DND-41 (cell line): ENCODE results near the gene DUSP2.

Experiments used
- ATAC-seq: fragments of 200-7000 bp; cut with Tn5 transposase; 3 replicates; pipeline ENCODE4 v1.9.1; 2021; ENCODE audit warnings: low read depth; ENCODE audit not compliant: insufficient read depth
- DNase-seq: peaks from one replicate; pipeline ENCODE4 v3.0.0-alpha.2; 2020
- H2AFZ ChIP-seq: 2 replicates; pipeline ENCODE4 v1.6.0; 2012; ENCODE audit warnings: low read depth, low read length
- H3K27ac ChIP-seq: 2 replicates; pipeline ENCODE4 v1.5.1; 2012; ENCODE audit warnings: low read length, inconsistent platforms
- H3K27me3 ChIP-seq: fragments of 200-600 bp; sonication (generic); 2 replicates; pipeline ENCODE4 v1.6.0; 2012; ENCODE audit warnings: low read length, mild to moderate bottlenecking, inconsistent platforms; ENCODE audit not compliant: insufficient read depth, poor library complexity
- H3K36me3 ChIP-seq: 2 replicates; pipeline ENCODE4 v1.5.1; 2012; ENCODE audit warnings: low read length, inconsistent platforms; ENCODE audit not compliant: insufficient read depth
- H3K4me1 ChIP-seq: 2 replicates; pipeline ENCODE4 v1.5.1; 2012; ENCODE audit warnings: mild to moderate bottlenecking, low read length; ENCODE audit not compliant: insufficient read depth
- H3K4me2 ChIP-seq: 2 replicates; pipeline ENCODE4 v1.6.0; 2012; ENCODE audit warnings: mild to moderate bottlenecking, moderate library complexity, low read length, inconsistent platforms; ENCODE audit not compliant: insufficient read depth
- H3K4me3 ChIP-seq, 2 experiments: fragments of 200-600 bp in 1 of 2; shearing (Covaris generic) in 1 of 2; 2 replicates each; pipeline ENCODE4 v1.5.1; 2012 to 2016; ENCODE audit warnings: inconsistent platforms in 2 of 2, low read length in 2 of 2, mild to moderate bottlenecking in 2 of 2, low read depth in 1 of 2, moderate library complexity in 1 of 2
- H3K79me2 ChIP-seq: 2 replicates; pipeline ENCODE4 v1.6.0; 2012; ENCODE audit warnings: low read length, inconsistent platforms; ENCODE audit not compliant: insufficient read depth
- H3K9ac ChIP-seq: 2 replicates; pipeline ENCODE4 v1.6.0; 2012; ENCODE audit warnings: low read depth, mild to moderate bottlenecking, inconsistent platforms, low read length, moderate library complexity
- H3K9me3 ChIP-seq: 2 replicates; pipeline ENCODE4 v1.5.1; 2012; ENCODE audit warnings: low read length, moderate library complexity, mild to moderate bottlenecking, inconsistent platforms; ENCODE audit not compliant: insufficient read depth, severe bottlenecking
- H4K20me1 ChIP-seq: 2 replicates; pipeline ENCODE4 v1.6.0; 2012; ENCODE audit warnings: low read length; ENCODE audit not compliant: insufficient read depth
- EZH2 ChIP-seq: IDR thresholded peaks from 3 replicates; pipeline ENCODE4 v1.6.1; 2012; ENCODE audit warnings: borderline replicate concordance, low read depth, mild to moderate bottlenecking, moderate library complexity, low read length, inconsistent platforms; ENCODE audit not compliant: severe bottlenecking
- TF ChIP-seq, protein P1 (sequence below): IDR thresholded peaks from 2 replicates; pipeline ENCODE4 v1.5.1; 2012; ENCODE audit warnings: borderline replicate concordance, low read length, moderate library complexity, mild to moderate bottlenecking; ENCODE audit not compliant: poor library complexity, severe bottlenecking; ENCODE audit errors: extremely low read depth

The DUSP2 gene

DNA sequence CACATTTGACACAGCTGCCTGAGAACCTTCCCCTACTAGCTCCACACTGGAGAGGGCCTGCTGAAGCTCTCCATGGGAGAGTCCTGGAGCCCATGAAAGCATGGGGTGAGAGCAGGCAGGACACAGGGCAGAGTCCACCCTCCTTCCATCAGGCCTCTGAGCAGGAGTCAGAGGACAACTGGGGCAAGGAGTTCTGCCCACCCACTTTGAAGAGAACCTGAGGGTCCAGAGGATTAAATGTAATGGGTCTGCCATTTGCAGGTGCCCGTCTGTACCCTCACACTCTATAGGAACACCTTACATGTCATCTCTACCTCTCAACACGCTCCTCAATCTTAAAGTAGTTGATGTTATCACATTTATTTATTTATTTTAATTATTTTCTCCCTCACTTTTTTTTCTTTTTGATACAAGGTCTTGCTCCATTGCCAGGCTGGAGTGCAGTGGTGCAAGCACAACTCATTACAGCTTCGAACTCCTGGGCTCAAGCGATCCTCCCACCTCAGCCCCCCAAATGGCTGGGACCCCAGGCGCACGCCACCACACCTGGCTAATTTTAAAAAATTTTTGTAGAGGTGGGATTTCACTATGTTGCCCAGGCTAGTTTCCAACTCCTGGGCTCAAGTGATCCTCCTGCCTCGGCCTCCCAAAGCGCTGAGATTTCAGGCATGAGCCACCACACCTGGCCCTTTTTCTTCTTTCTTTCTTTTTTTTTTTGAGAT lies 39.1 kb downstream of the DUSP2 start:
- Histone ChIP-seq H3K9ac (no peak overlapping the region), H3K27ac (no peak overlapping the region), H3K36me3 (no peaks in the 10 kb centered on the region), H3K27me3 (no peaks in the 10 kb centered on the region), H4K20me1 (no peaks in the 10 kb centered on the region), H3K4me3 (no peak overlapping the region), H3K79me2 (no peaks in the 10 kb centered on the region), H3K4me2 (no peak overlapping the region), H2AFZ (no peak overlapping the region), H3K4me1 (peaks cover 5% of the 10 kb centered on the region), H3K9me3 (peaks cover 4% of the 10 kb centered on the region)
- TF ChIP-seq, protein P1, sequence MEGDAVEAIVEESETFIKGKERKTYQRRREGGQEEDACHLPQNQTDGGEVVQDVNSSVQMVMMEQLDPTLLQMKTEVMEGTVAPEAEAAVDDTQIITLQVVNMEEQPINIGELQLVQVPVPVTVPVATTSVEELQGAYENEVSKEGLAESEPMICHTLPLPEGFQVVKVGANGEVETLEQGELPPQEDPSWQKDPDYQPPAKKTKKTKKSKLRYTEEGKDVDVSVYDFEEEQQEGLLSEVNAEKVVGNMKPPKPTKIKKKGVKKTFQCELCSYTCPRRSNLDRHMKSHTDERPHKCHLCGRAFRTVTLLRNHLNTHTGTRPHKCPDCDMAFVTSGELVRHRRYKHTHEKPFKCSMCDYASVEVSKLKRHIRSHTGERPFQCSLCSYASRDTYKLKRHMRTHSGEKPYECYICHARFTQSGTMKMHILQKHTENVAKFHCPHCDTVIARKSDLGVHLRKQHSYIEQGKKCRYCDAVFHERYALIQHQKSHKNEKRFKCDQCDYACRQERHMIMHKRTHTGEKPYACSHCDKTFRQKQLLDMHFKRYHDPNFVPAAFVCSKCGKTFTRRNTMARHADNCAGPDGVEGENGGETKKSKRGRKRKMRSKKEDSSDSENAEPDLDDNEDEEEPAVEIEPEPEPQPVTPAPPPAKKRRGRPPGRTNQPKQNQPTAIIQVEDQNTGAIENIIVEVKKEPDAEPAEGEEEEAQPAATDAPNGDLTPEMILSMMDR: no peak
- TF ChIP-seq EZH2: no peak
- ATAC-seq (no peak), DNase-seq (no peak)

DNA sequence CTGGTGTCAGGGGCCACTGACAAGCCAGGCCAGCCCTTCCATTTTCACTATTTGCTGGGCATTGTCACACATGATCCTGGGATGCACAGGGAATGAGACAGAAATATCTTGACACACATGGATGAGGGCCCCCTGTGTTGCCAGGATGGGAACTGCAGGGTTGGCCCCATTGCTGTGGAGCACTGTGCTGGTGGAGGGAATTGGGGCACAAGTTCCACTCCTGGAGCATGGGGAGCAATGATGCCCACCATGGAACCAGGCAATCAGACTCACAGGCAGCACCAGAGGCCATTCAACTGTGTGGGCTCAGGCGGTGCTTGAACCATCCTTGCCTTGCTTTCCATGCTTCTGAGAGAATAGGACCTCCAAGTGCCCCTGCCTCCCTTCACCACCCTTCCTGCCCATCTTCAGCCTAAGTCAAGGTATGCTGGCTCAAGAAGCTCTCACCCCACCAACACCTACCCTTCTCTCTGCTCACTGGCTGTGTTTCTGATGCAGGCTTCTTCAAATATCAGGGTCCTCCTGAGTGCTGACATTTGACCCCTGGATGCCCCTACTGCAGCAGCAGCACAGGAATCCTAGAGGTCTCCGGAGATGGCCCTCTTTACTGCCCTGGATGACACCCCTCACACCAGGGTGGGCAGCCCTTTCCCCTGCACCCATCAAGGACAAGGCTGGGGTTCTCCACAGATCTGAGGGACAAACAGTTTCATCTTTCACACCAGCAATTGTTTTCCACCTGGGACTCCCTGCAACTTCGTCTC lies 39.9 kb downstream of the DUSP2 start:
- Histone ChIP-seq H3K9ac (no peak overlapping the region), H4K20me1 (no peaks in the 10 kb centered on the region), H2AFZ (no peak overlapping the region), H3K4me1 (peaks cover 8% of the 10 kb centered on the region), H3K4me2 (no peak overlapping the region), H3K4me3 (no peak overlapping the region), H3K36me3 (no peaks in the 10 kb centered on the region), H3K79me2 (no peaks in the 10 kb centered on the region), H3K27me3 (no peaks in the 10 kb centered on the region), H3K27ac (no peak overlapping the region), H3K9me3 (peaks cover 4% of the 10 kb centered on the region)
- ATAC-seq (no peak), DNase-seq (no peak)
- TF ChIP-seq, protein P1: no peak
- no peak for TF ChIP-seq EZH2

DNA sequence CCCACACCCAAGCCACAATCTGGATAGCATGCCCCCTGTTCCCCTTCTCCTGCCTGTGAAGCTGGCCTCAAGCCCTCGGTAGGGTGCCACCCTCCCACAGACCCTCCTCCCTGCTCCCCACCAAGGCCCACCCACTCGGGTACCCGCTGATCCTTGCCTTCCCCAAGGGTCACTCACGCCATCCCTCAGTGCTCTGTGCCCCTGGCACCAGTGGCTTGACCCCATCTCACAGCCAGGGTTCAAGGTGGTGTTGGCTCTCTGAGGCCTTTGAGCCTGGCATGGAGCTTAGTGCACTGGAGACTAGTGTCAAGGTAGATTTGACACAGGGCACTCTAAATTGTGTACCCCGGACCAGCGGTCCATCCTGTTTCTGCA lies 40.8 kb downstream of the DUSP2 start:
- ATAC-seq: no peak
- Histone ChIP-seq H2AFZ (no peak overlapping the region), H3K9me3 (peaks cover 4% of the 10 kb centered on the region), H3K4me3 (no peak overlapping the region), H3K9ac (no peak overlapping the region), H3K27me3 (no peaks in the 10 kb centered on the region), H3K79me2 (no peaks in the 10 kb centered on the region), H3K27ac (no peak overlapping the region), H3K36me3 (no peaks in the 10 kb centered on the region), H3K4me2 (no peak overlapping the region), H4K20me1 (no peaks in the 10 kb centered on the region), H3K4me1 (peaks cover 16% of the 10 kb centered on the region)
- no peak for DNase-seq
- TF ChIP-seq, protein P1: no peak
- no peak for TF ChIP-seq EZH2
